Epidermal melanocyte (primary cell): ENCODE results near the gene CD79B.
A peak's percentile ranks its signal among the peaks of the same experiment; 100 is the strongest.
"Not testable (repeated sequence)": the region's sequence is repeated elsewhere in the genome, so short reads cannot be mapped to it uniquely, and the experiment has no call there.

Experiments used
- DNase-seq: peaks from one replicate; pipeline ENCODE4 v3.0.0; 2011; ENCODE audit warnings: low spot score; ENCODE audit not compliant: insufficient read length

CD79B gene

DNA sequence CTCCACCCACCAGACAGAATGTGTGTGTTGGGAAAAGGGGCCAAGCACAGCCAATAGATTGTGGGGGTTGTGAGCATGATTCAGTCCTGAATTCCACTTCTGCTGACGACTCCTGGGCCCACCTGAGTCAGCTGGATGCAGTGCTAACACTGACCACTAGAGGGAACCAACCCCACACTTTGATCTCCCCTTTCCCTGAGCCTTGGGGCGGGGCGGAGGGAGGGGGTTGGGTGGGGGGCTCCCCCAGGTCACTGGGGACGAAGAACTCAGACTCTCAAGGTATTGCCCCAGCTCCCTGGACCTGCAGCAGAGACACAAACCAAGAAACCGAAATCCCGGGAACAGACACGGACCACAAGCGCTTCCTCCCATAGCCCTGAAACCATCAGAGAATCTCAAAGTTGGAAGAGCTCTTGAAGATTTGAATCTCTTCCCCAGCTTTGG is 20.5 kb downstream of the CD79B start:
- DNase-seq, result no peak

DNA sequence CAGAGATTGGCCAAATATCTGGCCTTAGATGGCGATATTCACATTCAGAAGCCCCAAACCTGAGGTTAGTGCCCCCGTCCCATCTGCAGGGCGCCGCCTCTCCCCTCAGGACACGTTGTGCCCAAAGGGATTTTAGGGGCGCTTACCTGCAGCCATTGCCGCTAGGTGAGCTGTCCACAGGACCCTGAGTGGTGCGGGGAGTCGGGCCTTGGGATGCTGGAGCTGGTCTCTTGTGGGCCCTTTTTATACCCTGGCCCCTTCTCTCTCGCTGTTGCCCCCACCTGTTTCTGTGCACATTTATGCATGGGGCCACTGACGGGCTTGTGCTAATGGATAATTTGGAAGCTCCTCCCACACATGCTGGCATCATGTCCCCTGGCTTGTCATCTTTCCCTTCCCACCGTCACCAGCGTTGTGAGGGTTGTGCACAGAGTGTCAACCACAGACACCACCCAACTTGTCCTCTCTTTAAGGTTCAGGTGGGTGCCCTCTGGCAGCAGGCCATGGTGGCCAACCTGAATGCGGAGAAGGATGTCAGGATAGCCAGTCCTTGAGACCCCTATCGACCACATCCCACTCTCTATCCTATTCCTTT is 21.0 kb downstream of the CD79B start, which contains the start of gene CSHL1:
TSS of gene CSHL1 (minus strand) at position 218 of the 595 bp plus-strand sequence. CDS start at position 156, 62 bp downstream.
- no peak for DNase-seq

DNA sequence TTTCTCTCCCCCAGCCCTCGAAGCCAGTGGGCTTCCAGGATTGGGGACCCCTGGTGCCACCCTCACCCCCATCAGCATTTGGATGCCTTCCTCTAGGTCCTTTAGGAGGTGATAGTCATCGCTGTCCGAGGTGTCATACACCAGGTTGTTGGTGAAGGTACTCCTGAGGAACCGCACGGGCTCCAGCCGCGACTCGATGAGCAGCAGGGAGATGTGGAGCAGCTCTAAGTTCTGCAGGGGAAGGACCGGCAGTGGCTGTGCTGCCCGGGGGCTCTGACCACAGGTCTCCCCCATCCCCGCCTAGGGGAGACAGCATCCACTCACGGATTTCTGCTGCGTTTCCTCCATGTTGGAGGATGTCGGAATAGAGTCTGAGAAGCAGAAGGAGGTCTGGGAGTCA is 22.0 kb downstream of the CD79B start:
- DNase-seq, result no peak

DNA sequence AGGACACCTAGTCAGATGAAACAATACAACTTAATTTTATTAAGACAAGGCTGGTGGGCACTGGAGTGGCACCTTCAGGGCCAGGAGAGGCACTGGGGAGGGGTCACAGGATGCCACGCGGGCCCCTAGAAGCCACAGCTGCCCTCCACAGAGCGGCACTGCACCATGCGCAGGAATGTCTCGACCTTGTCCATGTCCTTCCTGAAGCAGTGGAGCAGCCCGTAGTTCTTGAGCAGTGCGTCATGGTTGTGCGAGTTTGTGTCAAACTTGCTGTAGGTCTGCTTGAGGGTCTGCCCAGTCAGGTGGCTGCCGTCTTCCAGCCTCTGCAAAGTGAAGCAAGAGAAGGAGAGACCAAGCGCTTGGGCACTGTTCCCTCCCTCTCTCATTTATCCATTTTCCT is 22.5 kb downstream of the CD79B start:
- not testable (repeated sequence) for DNase-seq

DNA sequence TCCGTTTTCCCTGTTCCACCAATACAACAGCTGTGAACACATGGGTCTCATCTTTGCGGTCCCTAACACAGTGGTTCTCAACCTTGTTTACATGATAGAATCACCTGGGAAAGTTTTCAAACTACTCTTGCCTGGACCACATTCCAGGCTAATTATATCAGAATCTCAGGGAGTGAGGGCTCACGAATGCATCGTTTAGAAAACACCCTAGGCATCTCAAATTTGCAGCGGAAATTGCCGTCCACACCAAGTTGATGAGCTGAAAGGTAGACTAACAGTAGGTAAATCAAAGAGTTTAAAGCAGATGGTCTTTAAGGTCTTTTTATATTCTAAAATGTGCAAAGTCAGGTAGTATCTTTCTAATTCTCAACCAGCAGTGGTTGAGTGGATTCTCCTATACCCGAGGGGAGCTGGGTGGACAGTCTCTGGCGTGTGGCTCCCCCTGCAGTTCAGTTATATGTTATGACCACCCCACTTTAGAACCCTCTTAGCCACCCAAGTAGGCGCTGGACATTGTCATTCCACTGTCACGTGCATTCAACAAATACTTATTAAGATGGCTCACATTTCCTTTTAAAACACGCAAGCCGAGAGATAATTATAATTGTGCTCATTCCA is 24.9 kb downstream of the CD79B start:
- not testable (repeated sequence) for DNase-seq

DNA sequence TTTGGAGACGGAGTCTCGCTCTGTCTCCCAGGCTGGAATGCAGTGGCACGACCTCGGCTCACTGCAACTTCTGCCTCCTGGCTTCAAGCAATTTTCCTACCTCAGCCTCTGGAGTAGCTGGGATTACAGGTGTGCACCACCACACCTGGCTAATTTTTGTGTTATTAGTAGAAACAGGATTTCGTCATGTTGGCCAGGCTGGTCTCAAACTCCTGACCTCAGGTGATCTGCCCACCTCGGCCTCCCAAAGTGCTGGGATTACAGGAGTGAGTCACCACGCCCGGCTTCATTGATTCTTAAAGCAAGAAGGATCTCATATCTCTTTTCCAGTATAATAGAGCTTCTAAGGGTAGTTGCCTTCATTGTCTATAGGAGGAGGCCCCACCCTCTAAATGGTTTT is 27.3 kb downstream of the CD79B start:
- DNase-seq, result not testable (repeated sequence)

DNA sequence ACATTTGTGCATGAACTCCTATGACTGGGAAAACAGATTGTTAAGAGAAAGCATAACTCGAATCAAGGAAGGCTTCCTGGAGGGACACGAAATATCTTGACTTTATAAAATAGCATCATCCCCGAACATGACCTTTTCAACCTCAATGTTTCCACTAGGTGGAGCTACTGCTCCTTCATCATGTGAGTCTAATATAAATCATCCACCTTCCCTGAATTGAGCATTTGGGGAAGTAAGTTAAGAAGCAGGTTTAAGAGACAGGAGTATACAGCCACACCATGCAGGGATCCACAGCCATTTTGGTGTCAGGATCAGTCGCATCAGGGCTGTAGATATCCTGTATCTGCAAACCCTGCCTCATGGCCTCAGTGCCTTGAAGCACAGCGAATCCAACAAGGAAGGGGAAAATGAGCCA is 28.3 kb downstream of the CD79B start:
- not testable (repeated sequence) for DNase-seq

DNA sequence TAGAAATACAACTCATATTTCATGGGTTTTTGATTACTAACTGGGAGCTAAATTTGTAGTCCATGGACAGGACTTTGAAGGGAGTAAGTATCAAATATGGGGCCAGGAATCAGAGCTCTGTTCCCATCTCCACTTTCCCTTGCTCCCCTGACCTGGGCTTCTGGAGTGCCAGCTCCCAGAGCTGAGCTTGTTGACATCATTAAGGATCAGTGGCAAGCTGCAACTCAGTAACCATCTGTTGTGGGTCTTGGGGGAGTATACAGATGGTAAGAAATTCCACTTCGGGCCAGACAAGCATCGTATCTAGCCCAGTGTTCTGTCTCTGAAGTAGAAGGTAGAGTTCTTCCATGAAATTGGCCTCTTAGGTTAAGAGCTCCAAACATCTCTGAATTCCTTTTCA is 30.2 kb downstream of the CD79B start:
- not testable (repeated sequence) for DNase-seq

DNA sequence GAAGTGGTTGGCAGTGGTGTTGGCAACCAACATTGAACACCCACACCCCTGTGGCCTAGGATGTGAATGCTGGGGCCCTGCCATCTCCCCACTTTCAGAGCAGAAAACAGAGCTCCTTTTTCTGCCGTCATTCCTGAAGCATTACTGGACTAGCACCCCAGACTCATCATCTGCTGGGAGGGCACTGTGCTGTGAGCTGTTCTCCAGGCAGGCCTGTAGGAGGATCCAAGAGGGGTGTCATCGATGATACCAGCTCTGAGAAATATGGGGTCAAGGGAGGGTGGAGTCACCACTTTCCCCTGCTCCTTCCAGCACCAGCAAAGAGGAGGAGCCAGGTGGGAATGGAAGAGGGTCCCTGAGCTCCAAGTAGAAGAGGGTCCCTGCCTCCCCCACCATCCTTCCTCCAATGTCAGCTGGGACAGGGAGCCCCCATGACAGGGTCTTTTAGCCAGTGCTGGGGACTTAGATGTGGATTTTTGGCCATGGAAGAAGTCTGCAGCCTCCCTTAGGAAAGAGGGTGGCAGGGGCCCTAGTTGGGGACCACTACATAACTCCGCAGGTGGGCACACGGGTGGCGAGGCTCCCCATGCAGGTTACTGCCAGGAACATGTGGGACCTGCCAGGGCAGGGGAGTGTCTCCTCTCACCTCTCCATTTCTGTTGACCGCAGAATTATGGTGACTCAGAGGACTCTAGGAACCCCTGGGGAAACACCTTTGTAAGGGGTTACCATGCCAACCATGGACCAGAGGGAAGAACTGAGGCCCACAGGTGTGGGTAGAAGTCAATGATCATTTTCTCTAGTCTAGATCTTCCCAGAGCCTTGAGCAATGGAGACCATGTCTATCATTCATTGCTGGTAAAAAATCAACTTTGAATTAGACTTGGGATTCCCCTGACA is 33.0 kb downstream of the CD79B start:
- DNase-seq, result not testable (repeated sequence)

DNA sequence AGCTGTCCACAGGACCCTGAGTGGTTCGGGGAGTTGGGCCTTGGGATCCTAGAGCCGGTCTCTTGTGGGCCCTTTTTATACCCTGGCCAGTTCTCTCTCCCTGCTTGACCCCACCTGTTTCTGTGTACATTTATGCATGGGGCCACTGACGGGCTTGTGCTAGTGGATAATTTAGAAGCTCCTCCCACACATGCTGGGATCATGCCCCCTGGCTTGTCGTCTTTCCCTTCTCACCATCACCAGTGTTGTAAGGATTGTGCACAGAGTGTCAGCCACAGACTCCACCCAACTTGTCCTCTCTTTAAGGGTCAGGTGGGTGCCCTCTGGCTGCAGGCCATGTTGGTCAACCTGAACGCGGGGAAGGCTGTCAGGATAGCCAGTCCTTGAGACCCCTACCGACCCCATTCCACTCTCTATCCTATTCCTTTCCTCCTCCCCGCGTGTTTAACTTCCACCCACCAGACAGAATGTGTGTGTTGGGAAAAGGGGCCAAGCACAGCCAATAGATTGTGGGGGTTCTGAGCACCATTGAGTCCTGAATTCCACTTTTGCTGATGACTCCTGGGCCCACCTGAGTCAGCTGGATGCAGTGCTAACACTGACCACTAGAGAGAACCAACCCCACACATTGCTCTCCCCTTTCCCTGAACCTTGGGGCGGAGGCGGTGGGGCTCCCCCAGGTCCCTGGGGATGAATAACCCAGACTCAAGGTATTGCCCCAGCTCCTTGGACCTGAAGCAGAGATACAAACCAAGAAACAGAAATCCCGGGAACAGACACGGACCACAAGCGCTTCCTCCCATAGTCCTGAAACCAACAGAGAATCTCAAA is 35.4 kb downstream of the CD79B start, which contains the start of gene CSH1:
TSS of gene CSH1 (minus strand) at position 51 of the 831 bp plus-strand sequence. CDS start 63 bp downstream, outside the sequence.
- DNase-seq, result not testable (repeated sequence)

DNA sequence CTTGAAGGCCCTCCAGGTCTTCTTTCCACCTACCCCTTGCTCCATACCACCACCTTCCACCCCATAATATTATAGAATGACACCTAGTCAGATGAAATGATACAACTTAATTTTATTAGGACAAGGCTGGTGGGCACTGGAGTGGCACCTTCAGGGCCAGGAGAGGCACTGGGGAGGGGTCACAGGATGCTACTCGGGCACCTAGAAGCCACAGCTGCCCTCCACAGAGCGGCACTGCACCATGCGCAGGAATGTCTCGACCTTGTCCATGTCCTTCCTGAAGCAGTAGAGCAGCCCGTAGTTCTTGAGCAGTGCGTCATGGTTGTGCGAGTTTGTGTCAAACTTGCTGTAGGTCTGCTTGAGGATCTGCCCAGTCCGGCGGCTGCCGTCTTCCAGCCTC is 37.3 kb downstream of the CD79B start:
- DNase-seq, result not testable (repeated sequence)

DNA sequence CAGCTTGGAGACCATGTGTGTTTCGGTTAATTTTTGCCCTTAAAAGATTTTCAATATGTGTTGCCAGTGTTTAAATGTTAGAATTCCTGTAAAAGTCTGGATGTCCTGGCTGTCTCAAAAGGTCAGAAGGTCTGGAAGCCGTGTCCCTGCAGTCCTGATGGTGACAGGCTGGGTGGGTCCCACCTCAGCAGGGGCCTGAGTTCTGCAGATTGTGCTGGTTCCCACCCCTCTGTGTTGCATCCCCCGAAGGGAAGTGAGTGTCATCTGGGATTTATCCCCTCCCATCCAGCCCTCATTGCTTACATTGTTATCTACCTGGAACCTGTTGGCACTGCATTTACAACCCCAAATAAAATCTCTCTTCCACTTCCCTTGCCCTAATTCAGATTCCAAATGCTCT is 38.1 kb downstream of the CD79B start:
- DNase-seq, result not testable (repeated sequence)

DNA sequence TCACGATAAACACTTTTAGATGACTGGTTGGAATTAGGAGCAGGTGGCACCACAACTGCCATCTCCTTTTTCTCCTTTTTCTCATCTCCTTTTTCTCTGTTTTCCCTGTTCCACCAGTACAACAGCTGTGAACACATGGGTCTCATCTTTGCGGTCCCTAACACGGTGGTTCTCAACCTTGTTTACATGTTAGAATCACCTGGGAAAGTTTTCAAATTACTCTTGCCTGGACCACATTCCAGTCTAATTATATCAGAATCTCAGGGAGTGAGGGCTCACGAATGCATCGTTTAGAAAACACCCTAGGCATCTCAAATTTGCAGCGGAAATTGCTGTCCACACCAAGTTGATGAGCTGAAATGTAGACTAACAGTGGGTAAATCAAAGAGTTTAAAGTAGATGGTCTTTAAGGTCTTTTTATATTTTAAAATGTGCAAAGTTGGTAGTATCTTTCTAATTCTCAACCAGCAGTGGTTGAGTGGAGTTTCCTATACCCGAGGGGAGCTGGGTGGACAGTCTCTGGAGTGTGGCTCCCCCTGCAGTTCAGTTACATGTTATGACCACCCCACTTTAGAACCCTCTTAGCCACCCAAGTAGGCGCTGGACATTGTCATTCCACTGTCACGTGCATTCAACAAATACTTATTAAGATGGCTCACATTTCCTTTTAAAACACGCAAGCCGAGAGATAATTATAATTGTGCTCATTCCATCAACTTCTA is 39.7 kb downstream of the CD79B start:
- not testable (repeated sequence) for DNase-seq

DNA sequence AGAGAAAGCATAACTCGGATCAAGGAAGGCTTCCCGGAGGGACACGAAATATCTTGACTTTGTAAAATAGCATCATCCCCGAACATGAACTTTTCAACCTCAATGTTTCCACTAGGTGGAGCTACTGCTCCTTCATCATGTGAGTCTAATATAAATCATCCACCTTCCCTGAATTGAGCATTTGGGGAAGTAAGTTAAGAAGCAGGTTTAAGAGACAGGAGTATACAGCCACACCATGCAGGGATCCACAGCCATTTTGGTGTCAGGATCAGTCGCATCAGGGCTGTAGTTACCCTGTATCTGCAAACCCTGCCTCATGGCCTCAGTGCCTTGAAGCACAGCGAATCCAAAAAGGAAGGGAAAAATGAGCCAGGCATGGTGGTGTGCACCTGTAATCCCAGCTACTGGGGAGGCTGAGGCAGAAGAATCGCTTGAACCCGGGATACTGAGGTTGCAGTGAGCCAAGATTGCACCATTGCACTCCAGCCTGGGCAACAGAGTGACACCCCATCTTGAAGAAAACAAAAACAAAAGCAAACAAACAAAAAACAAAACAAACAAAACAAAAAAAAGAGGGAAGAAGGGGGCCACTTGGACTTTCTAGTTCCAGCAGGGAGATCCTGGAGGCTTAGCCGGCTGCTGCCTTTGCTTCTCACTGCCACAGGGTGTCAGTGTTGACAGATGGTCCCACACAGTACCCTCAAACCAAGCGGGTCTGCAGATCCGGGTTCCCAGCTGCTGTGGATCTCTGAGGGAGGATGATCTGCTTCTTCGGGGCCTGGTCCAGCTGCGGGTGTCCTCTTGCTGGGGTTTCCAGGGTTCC is 42.9 kb downstream of the CD79B start:
- DNase-seq, result not testable (repeated sequence)

DNA sequence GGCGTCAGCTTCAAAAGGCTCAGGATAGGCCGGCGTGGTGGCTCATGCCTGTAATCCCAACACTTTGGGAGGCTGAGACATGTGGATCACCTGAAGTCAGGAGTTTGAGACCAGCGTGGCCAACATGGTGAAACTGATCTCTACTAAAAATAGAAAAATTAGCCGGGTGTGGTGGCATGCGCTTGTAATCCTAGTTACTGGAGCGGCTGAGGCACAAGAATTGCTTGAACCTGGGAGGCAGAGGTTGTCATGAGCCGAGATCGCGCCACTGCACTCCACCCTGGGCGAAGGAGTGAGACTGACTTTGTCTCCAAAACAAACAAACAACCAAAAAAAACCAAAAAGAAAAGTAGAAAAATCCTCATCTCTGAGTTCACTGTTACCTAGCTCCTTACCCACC is 47.0 kb downstream of the CD79B start:
- not testable (repeated sequence) for DNase-seq

DNA sequence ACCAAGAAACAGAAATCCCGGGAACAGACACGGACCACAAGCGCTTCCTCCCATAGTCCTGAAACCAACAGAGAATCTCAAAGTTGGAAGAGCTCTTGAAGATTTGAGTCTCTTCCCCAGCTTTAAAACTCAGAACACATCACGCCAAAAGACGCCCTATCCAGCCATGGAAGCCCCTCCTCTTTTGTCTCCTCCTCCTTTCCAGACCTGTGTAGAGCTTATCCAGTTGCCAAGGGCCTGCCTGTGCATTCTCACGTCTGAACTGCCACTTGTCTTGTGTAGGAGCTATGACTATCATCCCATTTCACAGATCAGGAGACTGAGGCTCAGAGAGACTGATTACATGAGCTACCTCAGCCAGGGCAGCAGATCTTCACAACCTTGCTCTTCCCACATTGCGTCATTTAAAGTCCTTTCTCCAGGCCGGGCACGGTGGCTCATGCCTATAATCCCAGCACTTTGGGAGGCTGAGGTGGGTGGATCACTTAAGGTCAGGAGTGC is 49.5 kb downstream of the CD79B start:
- not testable (repeated sequence) for DNase-seq

DNA sequence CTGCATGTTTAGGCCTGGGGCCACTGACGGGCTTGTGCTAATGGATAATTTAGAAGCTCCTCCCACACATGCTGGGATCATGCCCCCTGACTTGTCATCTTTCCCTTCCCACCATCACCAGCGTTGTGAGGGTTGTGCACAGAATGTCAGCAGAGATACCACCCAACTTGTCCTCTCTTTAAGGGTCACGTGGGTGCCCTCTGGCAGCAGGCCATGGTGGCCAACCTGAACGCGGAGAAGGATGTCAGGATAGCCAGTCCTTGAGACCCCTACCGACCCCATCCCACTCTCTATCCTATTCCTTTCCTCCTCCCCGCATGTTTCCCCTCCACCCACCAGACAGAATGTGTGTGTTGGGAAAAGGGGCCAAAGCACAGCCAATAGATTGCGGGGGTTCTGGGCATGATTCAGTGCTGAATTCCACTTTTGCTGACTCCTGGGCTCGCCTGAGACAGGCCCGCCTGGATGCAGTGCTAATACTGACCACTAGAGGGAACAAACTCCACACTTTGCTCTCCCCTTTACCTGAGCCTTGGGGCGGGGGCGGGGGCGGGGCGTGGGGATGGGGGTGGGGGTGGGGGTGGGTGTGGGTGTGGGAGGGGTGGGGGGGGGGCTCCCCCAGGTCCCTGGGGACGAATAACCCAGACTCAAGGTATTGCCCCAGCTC is 50.1 kb downstream of the CD79B start, which contains the start of gene GH2:
TSS of gene GH2 (minus strand) at position 10 of the 667 bp plus-strand sequence. CDS start 143 bp downstream, outside the sequence.
- DNase-seq, result peak; percentile 52

DNA sequence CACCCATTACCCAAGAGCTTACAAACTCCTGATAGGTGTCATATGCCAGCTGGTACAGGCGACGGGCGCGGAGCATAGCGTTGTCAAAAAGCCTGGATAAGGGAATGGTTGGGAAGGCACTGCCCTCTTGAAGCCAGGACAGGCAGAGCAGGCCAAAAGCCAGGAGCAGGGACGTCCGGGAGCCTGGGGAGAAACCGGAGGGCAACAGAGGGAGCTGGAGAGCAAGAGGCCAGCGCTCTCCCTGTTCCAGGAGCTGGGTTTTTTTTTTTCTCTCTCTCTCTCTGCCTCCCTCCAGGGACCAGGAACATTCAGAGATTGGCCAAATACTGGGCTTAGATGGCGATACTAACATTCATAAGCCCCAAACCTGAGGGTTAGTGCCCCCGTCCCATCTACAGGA is 50.8 kb downstream of the CD79B start:
- not testable (repeated sequence) for DNase-seq
